CD4-positive, alpha-beta T cell treated with Interleukin-17A for 1 hour (primary cell): ENCODE results near the gene SCAMP4.

ENCODE experiments used
- DNase-seq: peaks from one replicate; pipeline ENCODE4 v3.0.0-alpha.2; 2020

The SCAMP4 gene

GRCh38 chr19:1942934-1943555, 37.8 kb downstream of the SCAMP4 start:
- DNase-seq: peak; percentile 45

GRCh38 chr19:1943661-1944087, 38.5 kb downstream of the SCAMP4 start:
- no peak for DNase-seq

- DNase-seq: no peak
Observed at GRCh38 chr19:1944088-1944915, 39.1 kb downstream of the SCAMP4 start.

GRCh38 chr19:1944916-1945561, 39.8 kb downstream of the SCAMP4 start:
- no peak for DNase-seq

GRCh38 chr19:1945899-1946298, 40.7 kb downstream of the SCAMP4 start:
- peak; percentile 28 for DNase-seq

GRCh38 chr19:1947651-1948209, 42.5 kb downstream of the SCAMP4 start:
- DNase-seq: no peak

GRCh38 chr19:1949304-1950101, 44.3 kb downstream of the SCAMP4 start:
- DNase-seq: no peak

GRCh38 chr19:1950640-1951039, 45.4 kb downstream of the SCAMP4 start:
- DNase-seq: no peak

- no peak for DNase-seq
Observed at GRCh38 chr19:1952635-1953034, 47.4 kb downstream of the SCAMP4 start.

- DNase-seq: no peak
Observed at GRCh38 chr19:1953037-1953436, 47.8 kb downstream of the SCAMP4 start.

- DNase-seq: no peak
Observed at GRCh38 chr19:1953441-1954094, 48.4 kb downstream of the SCAMP4 start.

GRCh38 chr19:1954532-1954933, 49.3 kb downstream of the SCAMP4 start:
- DNase-seq: no peak

- no peak for DNase-seq
Observed at GRCh38 chr19:1955171-1956121, 50.2 kb downstream of the SCAMP4 start.

- DNase-seq: no peak
Observed at GRCh38 chr19:1956122-1956494, 50.9 kb downstream of the SCAMP4 start.

GRCh38 chr19:1956868-1957492, 51.8 kb downstream of the SCAMP4 start:
- DNase-seq: no peak

- DNase-seq: no peak
Observed at GRCh38 chr19:1957562-1958248, 52.5 kb downstream of the SCAMP4 start.

GRCh38 chr19:1959928-1960589, 54.9 kb downstream of the SCAMP4 start:
- no peak for DNase-seq

- DNase-seq: no peak
Observed at GRCh38 chr19:1961000-1961883, 56.0 kb downstream of the SCAMP4 start.
